Eye (tissue), 1 donor: ENCODE measurements around the gene PARD6G.

Experiments
- DNase-seq: peaks from one replicate; pipeline ENCODE4 v3.0.0-alpha.2; 2015

Gene PARD6G

GRCh38 chr18:80247393-80247841, at the start of gene PARD6G:
Gene PARD6G, minus strand, starts transcription at chr18:80247514. Its CDS starts 166 bp downstream, at chr18:80247348.
- DNase-seq, result peak; percentile 90

GRCh38 chr18:80262241-80263033, 15.1 kb upstream of the PARD6G start:
- peak; percentile 18 for DNase-seq

- DNase-seq, result no peak
Observed at GRCh38 chr18:80259610-80260009, 12.3 kb upstream of the PARD6G start.

- DNase-seq, result no peak
Observed at GRCh38 chr18:80258640-80259039, 11.3 kb upstream of the PARD6G start.

GRCh38 chr18:80257579-80258543, 10.5 kb upstream of the PARD6G start:
- peak; percentile 62 for DNase-seq

- DNase-seq, result no peak
Observed at GRCh38 chr18:80254971-80255500, 7.7 kb upstream of the PARD6G start.

- no peak for DNase-seq
Observed at GRCh38 chr18:80253871-80254492, 6.7 kb upstream of the PARD6G start.

GRCh38 chr18:80253236-80253635, 5.9 kb upstream of the PARD6G start:
- DNase-seq, result no peak

- no peak for DNase-seq
Observed at GRCh38 chr18:80252136-80252535, 4.8 kb upstream of the PARD6G start.

- DNase-seq, result no peak
Observed at GRCh38 chr18:80251700-80252099, 4.4 kb upstream of the PARD6G start.

GRCh38 chr18:80250740-80251364, 3.5 kb upstream of the PARD6G start:
- DNase-seq, result no peak

- DNase-seq, result no peak
Observed at GRCh38 chr18:80249217-80250093, 2.1 kb upstream of the PARD6G start.

- DNase-seq, result peak; percentile 80
Observed at GRCh38 chr18:80246445-80247392, 595 bp downstream of the PARD6G start.

GRCh38 chr18:80245781-80246444, 1.4 kb downstream of the PARD6G start:
- no peak for DNase-seq

- peak; percentile 6 for DNase-seq
Observed at GRCh38 chr18:80244956-80245730, 2.2 kb downstream of the PARD6G start.

- no peak for DNase-seq
Observed at GRCh38 chr18:80244167-80244566, 3.1 kb downstream of the PARD6G start.

GRCh38 chr18:80243204-80243603, 4.1 kb downstream of the PARD6G start:
- DNase-seq, result no peak

GRCh38 chr18:80241919-80242777, 5.2 kb downstream of the PARD6G start:
- no peak for DNase-seq
